Measurements from ENCODE around the gene DDIAS. TPM values are rescaled to one million over a fixed set of nuclear protein-coding genes. Genes with fewer than 3 reads are reported as not detected.

DDIAS gene
- total and polyA plus RNA-seq, 9 of the 15 experiments (the other 6 are each of a cell fraction or from before 2014, with no cell fraction given) = 9.4 to 27.2 (median 23.3) TPM

GRCh38 chr11:82899186-82899820, 2.2 kb upstream of the DDIAS start:
- Histone ChIP-seq H3K4me2 (ENCODE audit: insufficient read depth, low read length) (peak overlapping the region; percentile 100), H3K79me2 (ENCODE audit: control insufficient read depth, insufficient read depth, low read length) (peaks cover 49% of the 10 kb centered on the region), H3K27me3 (ENCODE audit: control insufficient read depth in 2 of 2, insufficient read depth in 2 of 2, low read length in 2 of 2) (no peaks in the 10 kb centered on the region), H3K9ac (ENCODE audit: insufficient read depth in 1 of 2, low read depth in 2 of 2, low read length in 2 of 2) (peak overlapping the region; percentile 62 to 83; a peak in 3 of 4 replicates), H4K20me1 (replicated peaks; ENCODE audit: control insufficient read depth, insufficient read depth, low read length) (no peaks in the 10 kb centered on the region), H3K36me3 (ENCODE audit: control insufficient read depth, insufficient read depth, low read length) (no peaks in the 10 kb centered on the region), H3K4me3 (peak overlapping the region; percentile 69), H2AFZ (ENCODE audit: low read depth, low read length) (peak overlapping the region; percentile 97), H3K9me3 (replicated peaks; ENCODE audit: control insufficient read depth, insufficient read depth, low read depth, low read length) (no peaks in the 10 kb centered on the region), H3K9me1 (ENCODE audit: control insufficient read depth, insufficient read depth, low read length) (no peaks in the 10 kb centered on the region), H3K4me1 (replicated peaks in 1 of 2; ENCODE audit: control insufficient read depth in 2 of 2, insufficient read depth in 2 of 2, low read length in 2 of 2) (peaks cover 8 to 22% of the 10 kb centered on the region in 2 experiments), H3K27ac (ENCODE audit: extremely low read depth, low read depth, low read length) (peak overlapping the region; percentile 1; the same call in 1 of the 3 replicates)
- CTCF ChIA-PET (ENCODE audit: low intra/inter-chr PET ratio) = interaction anchor here (1.4 kb wide), 1 partner anchor 32 kb away, joined by 3 read pairs; no protein-coding TSS in a partner anchor
- POLR2A ChIA-PET = interaction anchor here (0.5 to 1.7 kb wide), 3 partner anchors 9 to 257 kb away, joined by 3 to 9 read pairs (median 6); partner anchors contain the start of gene PCF11
- intact Hi-C loops (cut with micrococcal nuclease) = no loop called here
- WGBS (ENCODE audit: insufficient coverage, low coverage, missing lambda C conversion rate) = 6% methylated on average over 3 of the region's 3 CpGs
- DNase-seq (ENCODE audit: extremely low read depth in 1 of 4, low spot score in 3 of 4) (peak in 2 of 4 experiments; percentile 17 to 41), ATAC-seq (no peak), FAIRE-seq (peak; percentile 15)
- no TSS peak for BruUV-seq (replicated peaks)
- in situ Hi-C loops (cut with MboI) = no loop called here
- TF ChIP-seq NR2F6 (CRISPR knock-in tag; IDR thresholded peaks at IDR 0.05) = no peak
- TF ChIP-seq HMBOX1 (IDR thresholded peaks at IDR 0.05) = peak; percentile 48
- no peak for TF ChIP-seq NR3C1 (CRISPR knock-in tag; IDR thresholded peaks at IDR 0.05)
- TF ChIP-seq NFE2L1 (tag; IDR thresholded peaks at IDR 0.05; ENCODE audit: borderline replicate concordance, low read depth) = no peak
- no peak for TF ChIP-seq POLR2B (IDR thresholded peaks at IDR 0.05; ENCODE audit: low read depth, partially characterized antibody)
- peak; percentile 49; the same call in 1 of the 2 replicates for TF ChIP-seq TEAD4 (IDR thresholded peaks at IDR 0.05; ENCODE audit: low read length)
- no peak for TF ChIP-seq TEAD4 (CRISPR knock-in tag; IDR thresholded peaks at IDR 0.05; ENCODE audit: borderline replicate concordance)
- no peak for TF ChIP-seq ZZZ3 (IDR thresholded peaks at IDR 0.05)
- 0 out of 2 replicates have a peak, but pooled peaks have one; percentile 14 for TF ChIP-seq GTF2E2 (tag; IDR thresholded peaks at IDR 0.05)
- TF ChIP-seq CTBP1 (IDR thresholded peaks at IDR 0.05; ENCODE audit: borderline replicate concordance) = 0 out of 2 replicates have a peak, but pooled peaks have one; percentile 33
- TF ChIP-seq ARID3A (IDR thresholded peaks at IDR 0.05; ENCODE audit: borderline replicate concordance, low read depth, low read length) = no peak
- TF ChIP-seq NFATC3 (IDR thresholded peaks at IDR 0.05) = no peak
- TF ChIP-seq PCBP2 (IDR thresholded peaks at IDR 0.05; ENCODE audit: low read depth, low read length, poor library complexity, severe bottlenecking) = no peak
- peak; percentile 80 for TF ChIP-seq ESRRA (IDR thresholded peaks at IDR 0.05; ENCODE audit: borderline replicate concordance, low read depth)
- TF ChIP-seq ATF6 (CRISPR knock-in tag; IDR thresholded peaks at IDR 0.05) = no peak
- TF ChIP-seq GMEB1 (CRISPR knock-in tag; IDR thresholded peaks at IDR 0.05) = no peak
